Hepatocyte (in vitro differentiated cells): ENCODE data around the gene C9orf50.

Experiments
- EZH2 ChIP-seq: fragments of 200-600 bp; sonication (generic); IDR thresholded peaks from 2 replicates; pipeline ENCODE4 v1.6.1; 2016; ENCODE audit warnings: antibody characterized with exemption, mild to moderate bottlenecking, borderline replicate concordance
- TF ChIP-seq, protein P1 (sequence below): fragments of 200-600 bp; sonication (generic); IDR thresholded peaks from 2 replicates; pipeline ENCODE4 v1.5.1; 2016; ENCODE audit warnings: antibody characterized with exemption, mild to moderate bottlenecking; ENCODE audit not compliant: poor library complexity

GRCh38 chr9:129620669-129621295, at the start of gene C9orf50:
- TF ChIP-seq, protein P1, sequence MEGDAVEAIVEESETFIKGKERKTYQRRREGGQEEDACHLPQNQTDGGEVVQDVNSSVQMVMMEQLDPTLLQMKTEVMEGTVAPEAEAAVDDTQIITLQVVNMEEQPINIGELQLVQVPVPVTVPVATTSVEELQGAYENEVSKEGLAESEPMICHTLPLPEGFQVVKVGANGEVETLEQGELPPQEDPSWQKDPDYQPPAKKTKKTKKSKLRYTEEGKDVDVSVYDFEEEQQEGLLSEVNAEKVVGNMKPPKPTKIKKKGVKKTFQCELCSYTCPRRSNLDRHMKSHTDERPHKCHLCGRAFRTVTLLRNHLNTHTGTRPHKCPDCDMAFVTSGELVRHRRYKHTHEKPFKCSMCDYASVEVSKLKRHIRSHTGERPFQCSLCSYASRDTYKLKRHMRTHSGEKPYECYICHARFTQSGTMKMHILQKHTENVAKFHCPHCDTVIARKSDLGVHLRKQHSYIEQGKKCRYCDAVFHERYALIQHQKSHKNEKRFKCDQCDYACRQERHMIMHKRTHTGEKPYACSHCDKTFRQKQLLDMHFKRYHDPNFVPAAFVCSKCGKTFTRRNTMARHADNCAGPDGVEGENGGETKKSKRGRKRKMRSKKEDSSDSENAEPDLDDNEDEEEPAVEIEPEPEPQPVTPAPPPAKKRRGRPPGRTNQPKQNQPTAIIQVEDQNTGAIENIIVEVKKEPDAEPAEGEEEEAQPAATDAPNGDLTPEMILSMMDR: no peak
- TF ChIP-seq EZH2: no peak
